Measurements from ENCODE around the gene SLC22A15. TPM values are rescaled to one million over a fixed set of nuclear protein-coding genes. Genes with fewer than 3 reads are reported as not detected.

SLC22A15 gene
- total RNA-seq, 4 donors from 2014 or later, result 7.2 to 19.9 (median 8.8) TPM

DNA sequence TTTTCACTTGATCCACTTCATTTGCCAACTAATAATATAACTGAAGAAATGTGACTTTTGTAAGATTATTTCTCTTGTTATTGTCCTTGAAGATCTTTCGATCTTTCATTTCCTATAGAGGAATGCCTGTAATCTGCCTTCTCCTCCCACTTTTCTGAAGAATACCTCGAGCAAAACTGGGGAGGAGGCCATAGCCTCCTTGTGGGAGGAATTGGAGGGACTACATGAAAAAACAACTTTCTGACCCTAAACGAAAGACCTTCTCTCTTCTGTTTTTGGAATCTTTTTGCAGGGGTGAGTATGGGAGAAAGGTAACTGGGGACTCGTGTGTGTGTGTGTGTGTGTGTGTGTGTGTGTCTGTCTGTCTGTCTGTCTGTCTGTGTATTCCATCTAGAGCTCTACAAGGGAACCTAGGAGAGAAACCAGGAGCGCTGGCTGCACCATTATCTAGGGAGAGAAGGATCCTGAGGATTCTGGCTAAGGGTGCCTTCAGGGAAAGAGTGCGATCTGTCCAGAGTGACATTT, 102.4 kb downstream of the SLC22A15 start:
- Histone ChIP-seq H3K4me3 (no peak overlapping the region), H3K9me3 (no peaks in the 10 kb centered on the region), H3K36me3 (peaks cover 3% of the 10 kb centered on the region), H3K27ac (no peak overlapping the region), H3K4me1 (no peaks in the 10 kb centered on the region), H3K27me3 (no peaks in the 10 kb centered on the region)
- DNase-seq (ENCODE audit: low spot score in 2 of 2), result no peak
- WGBS, result 69% methylated on average over 6 of the region's 6 CpGs
- TF ChIP-seq POLR2AphosphoS5 (IDR thresholded peaks at IDR 0.05) (no peak), EP300 (IDR thresholded peaks at IDR 0.05) (no peak), POLR2A (IDR thresholded peaks at IDR 0.05) (no peak)
- TF ChIP-seq, protein P1, sequence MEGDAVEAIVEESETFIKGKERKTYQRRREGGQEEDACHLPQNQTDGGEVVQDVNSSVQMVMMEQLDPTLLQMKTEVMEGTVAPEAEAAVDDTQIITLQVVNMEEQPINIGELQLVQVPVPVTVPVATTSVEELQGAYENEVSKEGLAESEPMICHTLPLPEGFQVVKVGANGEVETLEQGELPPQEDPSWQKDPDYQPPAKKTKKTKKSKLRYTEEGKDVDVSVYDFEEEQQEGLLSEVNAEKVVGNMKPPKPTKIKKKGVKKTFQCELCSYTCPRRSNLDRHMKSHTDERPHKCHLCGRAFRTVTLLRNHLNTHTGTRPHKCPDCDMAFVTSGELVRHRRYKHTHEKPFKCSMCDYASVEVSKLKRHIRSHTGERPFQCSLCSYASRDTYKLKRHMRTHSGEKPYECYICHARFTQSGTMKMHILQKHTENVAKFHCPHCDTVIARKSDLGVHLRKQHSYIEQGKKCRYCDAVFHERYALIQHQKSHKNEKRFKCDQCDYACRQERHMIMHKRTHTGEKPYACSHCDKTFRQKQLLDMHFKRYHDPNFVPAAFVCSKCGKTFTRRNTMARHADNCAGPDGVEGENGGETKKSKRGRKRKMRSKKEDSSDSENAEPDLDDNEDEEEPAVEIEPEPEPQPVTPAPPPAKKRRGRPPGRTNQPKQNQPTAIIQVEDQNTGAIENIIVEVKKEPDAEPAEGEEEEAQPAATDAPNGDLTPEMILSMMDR (IDR thresholded peaks at IDR 0.05), result no peak

DNA sequence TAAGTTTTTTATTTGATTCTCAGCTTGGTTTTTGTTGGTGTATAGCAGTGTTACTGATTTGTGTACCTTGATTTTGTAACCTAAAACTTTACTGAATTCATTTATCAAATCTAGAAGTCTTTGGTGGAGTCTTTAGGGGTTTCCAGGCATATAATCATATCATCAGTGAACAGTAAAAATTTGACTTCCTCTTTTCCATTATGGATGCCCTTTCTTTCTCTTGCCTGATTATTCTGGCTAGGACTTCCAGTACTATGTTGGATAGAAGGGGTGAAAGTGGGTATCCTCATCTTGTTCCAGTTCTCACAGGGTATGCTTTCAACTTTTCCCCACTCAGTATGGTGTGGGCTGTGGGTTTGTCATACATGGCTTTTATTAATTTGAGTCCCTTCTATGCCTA, 111.3 kb downstream of the SLC22A15 start:
- H3K4me1 ChIP-seq, result no peaks in the 10 kb centered on the region
- peaks cover 14% of the 10 kb centered on the region for H3K9me3 ChIP-seq
- DNase-seq (ENCODE audit: low spot score in 2 of 2), result no peak
- no peaks in the 10 kb centered on the region for H3K27me3 ChIP-seq
- no peak overlapping the region for H3K27ac ChIP-seq
- TF ChIP-seq EP300 (IDR thresholded peaks at IDR 0.05), result no peak
- TF ChIP-seq POLR2AphosphoS5 (IDR thresholded peaks at IDR 0.05), result no peak
- TF ChIP-seq, protein P1 (IDR thresholded peaks at IDR 0.05), result no peak
- TF ChIP-seq POLR2A (IDR thresholded peaks at IDR 0.05), result no peak
- H3K4me3 ChIP-seq, result no peak overlapping the region
- H3K36me3 ChIP-seq, result no peaks in the 10 kb centered on the region

DNA sequence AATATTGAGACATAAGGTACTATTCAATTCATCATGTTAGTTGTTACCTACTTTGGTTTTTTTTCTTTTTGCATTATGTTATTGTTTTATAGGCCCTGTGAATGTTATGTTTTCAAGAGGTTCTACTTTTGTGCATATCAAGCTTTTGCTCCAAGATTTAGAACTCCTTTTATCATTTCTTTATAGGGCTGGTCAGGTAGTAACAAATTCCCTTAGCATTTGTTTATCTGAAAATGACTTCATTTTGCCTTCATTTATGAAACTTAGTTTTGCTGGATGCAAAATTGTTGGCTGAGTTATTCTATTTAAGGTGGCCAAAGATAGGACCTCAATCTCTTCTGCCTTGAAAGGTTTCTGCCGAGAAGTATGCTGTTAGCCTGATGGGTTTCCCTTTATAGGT, 113.6 kb downstream of the SLC22A15 start:
- TF ChIP-seq, protein P1 (IDR thresholded peaks at IDR 0.05), result no peak
- TF ChIP-seq POLR2A (IDR thresholded peaks at IDR 0.05) (no peak), POLR2AphosphoS5 (IDR thresholded peaks at IDR 0.05) (no peak), EP300 (IDR thresholded peaks at IDR 0.05) (no peak)
- 95% methylated on average over 1 of the region's 1 CpG for WGBS
- no peaks in the 10 kb centered on the region for H3K36me3 ChIP-seq
- no peaks in the 10 kb centered on the region for H3K4me1 ChIP-seq
- DNase-seq (ENCODE audit: low spot score in 2 of 2), result no peak
- H3K27me3 ChIP-seq, result no peaks in the 10 kb centered on the region
- H3K9me3 ChIP-seq, result peaks cover 14% of the 10 kb centered on the region
- H3K4me3 ChIP-seq, result no peak overlapping the region
- H3K27ac ChIP-seq, result no peak overlapping the region

DNA sequence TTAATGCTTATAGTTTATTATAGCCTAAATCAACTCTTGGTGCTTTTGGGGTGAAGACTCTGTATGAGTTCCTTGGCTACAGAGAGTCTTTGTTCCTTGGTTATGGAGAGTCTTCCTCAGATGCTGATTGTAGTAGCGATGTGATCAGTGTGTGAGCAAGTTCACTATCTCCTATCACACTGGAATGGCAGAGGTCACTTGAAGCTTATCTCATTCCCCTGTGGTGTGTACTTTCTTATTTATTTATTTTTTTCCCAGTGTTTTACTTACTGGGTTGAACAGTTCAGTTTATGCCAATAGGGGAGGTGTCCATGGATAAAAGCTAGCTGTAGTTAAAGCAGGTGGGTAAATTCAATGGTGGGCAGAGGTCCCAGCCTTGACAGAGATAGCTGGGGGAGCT, 114.8 kb downstream of the SLC22A15 start:
- no peak for DNase-seq (ENCODE audit: low spot score in 2 of 2)
- TF ChIP-seq, protein P1 (IDR thresholded peaks at IDR 0.05), result no peak
- no peak for TF ChIP-seq POLR2A (IDR thresholded peaks at IDR 0.05)
- no peak for TF ChIP-seq POLR2AphosphoS5 (IDR thresholded peaks at IDR 0.05)
- no peak for TF ChIP-seq EP300 (IDR thresholded peaks at IDR 0.05)
- Histone ChIP-seq H3K27me3 (no peaks in the 10 kb centered on the region), H3K4me1 (no peaks in the 10 kb centered on the region), H3K27ac (no peak overlapping the region), H3K9me3 (peaks cover 14% of the 10 kb centered on the region), H3K36me3 (no peaks in the 10 kb centered on the region), H3K4me3 (no peak overlapping the region)
- 97% methylated on average over 1 of the region's 1 CpG for WGBS

DNA sequence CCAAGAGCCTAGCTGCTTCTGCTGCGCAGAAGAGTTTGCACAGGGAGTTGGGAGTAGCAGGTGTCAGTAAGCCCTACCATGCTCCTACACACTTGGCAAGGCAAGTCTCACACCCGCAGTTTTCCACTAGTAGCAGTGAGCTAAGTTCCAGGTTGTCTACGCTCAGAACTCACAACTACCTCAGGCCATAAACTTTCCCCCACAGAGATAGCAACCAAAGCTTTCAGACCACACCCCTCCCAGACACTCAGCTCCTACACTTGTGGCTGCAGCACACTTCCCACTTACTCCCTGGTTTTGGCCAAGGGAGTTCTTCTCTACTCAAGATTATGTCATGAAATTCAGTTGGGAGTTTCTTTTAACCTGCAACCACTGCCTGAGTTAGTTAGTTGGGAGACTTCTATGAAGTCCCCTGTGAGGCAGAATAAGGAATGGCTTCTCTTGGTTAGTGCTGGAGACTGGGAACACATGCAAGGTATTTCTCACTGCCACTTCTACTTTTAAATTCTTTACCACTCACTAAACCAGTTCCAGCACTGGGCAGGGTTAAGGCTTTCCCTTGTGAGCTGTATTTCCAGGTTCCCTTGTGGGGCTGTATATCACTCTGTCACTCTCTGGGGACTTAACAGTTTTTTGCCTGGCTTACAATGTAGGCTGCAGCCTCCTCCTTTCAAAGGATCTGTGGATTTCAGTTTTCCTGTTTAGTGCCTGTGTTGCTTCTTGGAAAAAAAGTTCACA, 116.6 kb downstream of the SLC22A15 start:
- no peaks in the 10 kb centered on the region for H3K4me1 ChIP-seq
- no peak overlapping the region for H3K4me3 ChIP-seq
- no peaks in the 10 kb centered on the region for H3K27me3 ChIP-seq
- TF ChIP-seq POLR2A (IDR thresholded peaks at IDR 0.05) (no peak), POLR2AphosphoS5 (IDR thresholded peaks at IDR 0.05) (no peak), EP300 (IDR thresholded peaks at IDR 0.05) (no peak)
- TF ChIP-seq, protein P1 (IDR thresholded peaks at IDR 0.05), result no peak
- peaks cover 17% of the 10 kb centered on the region for H3K9me3 ChIP-seq
- no peak overlapping the region for H3K27ac ChIP-seq
- DNase-seq (ENCODE audit: low spot score in 2 of 2), result no peak
- 58% methylated on average over 3 of the region's 3 CpGs for WGBS
- H3K36me3 ChIP-seq, result no peaks in the 10 kb centered on the region

All from suprapubic skin (tissue), 4 donors.